ENCODE results near the gene ENOX1.

GRCh38 chr13:43470610-43471009 is 316.2 kb downstream of the ENOX1 start:
- no peak for TF ChIP-seq CTCF (optimal IDR thresholded peaks at IDR 0.05 in 1 of 3, IDR thresholded peaks at IDR 0.05 in 1 of 3, conservative IDR thresholded peaks at IDR 0.05 in 1 of 3; ENCODE audit: extremely low read depth in 1 of 3, insufficient read depth in 2 of 3, low read length in 3 of 3)
- TF ChIP-seq EZH2 (IDR thresholded peaks at IDR 0.05; ENCODE audit: low read length) = no peak

Data from keratinocyte (primary cell).